H1 (cell line): Measurements from ENCODE around the gene ZC3H18. TPM values are rescaled to one million over a fixed set of nuclear protein-coding genes. Genes with fewer than 3 reads are reported as not detected.

Experiments
- CEBPB ChIP-seq: IDR thresholded peaks from 2 replicates; pipeline ENCODE4 v1.6.1; 2012; ENCODE audit warnings: low read depth, low read length
- CHD7 ChIP-seq: fragments of 300-600 bp; sonication (generic); IDR thresholded peaks from 2 replicates; pipeline ENCODE4 v1.7.1; 2012; ENCODE audit warnings: low read length, moderate library complexity, mild to moderate bottlenecking, inconsistent platforms; ENCODE audit not compliant: insufficient replicate concordance
- JUN ChIP-seq: IDR thresholded peaks from 2 replicates; pipeline ENCODE4 v1.6.1; 2011; ENCODE audit warnings: low read depth, mild to moderate bottlenecking, improper control_type of control experiment, low read length
- NANOG ChIP-seq: IDR thresholded peaks from 2 replicates; pipeline ENCODE4 v1.6.1; 2011; ENCODE audit warnings: low read length, low read depth, mild to moderate bottlenecking, inconsistent platforms; ENCODE audit not compliant: insufficient read depth, poor library complexity, severe bottlenecking
- RAD21 ChIP-seq, 2 experiments: IDR thresholded peaks in 1 of 2; conservative IDR thresholded peaks in 1 of 2; 2 replicates each; pipeline ENCODE4 v1.6.1; 2011; ENCODE audit warnings: low read depth in 2 of 2, low read length in 2 of 2, improper control_type of control experiment in 1 of 2, inconsistent platforms in 1 of 2, mild to moderate bottlenecking in 1 of 2, moderate library complexity in 1 of 2
- RXRA ChIP-seq: IDR thresholded peaks from 2 replicates; pipeline ENCODE4 v1.6.1; 2011; ENCODE audit warnings: low read depth, mild to moderate bottlenecking, low read length, moderate library complexity; ENCODE audit not compliant: insufficient read depth
- polyA plus RNA-seq, 7 experiments: library from polyadenylated mRNA; depleted of rRNA in 3 of 7; stranded (reverse) in 5 of 7; unstranded in 2 of 7; fragments of >200 nt in 5 of 7; fragments of 200-250 nt in 2 of 7; gene quantifications; 1 replicate in 5 of 7; 2 replicates in 1 of 7; 4 replicates in 1 of 7; pipeline versions ENCODE4 v1.2.1 to v1.2.3, GENCODE V29; 2011 to 2013; ENCODE audit warnings: missing spikeins in 2 of 7, mixed read lengths in 2 of 7
- total RNA-seq: library from RNA; stranded (reverse); fragmentation: NEBNext Ultra II Directional; extraction: Animal tissue kit (Norgen Biotek cat#: 25700); gene quantifications from 2 replicates; pipeline ENCODE4 v1.2.1, GENCODE V29; 2021
- TF ChIP-seq, protein P1 (sequence below): IDR thresholded peaks from 2 replicates; pipeline ENCODE4 v1.6.1; 2012; ENCODE audit warnings: low read length, inconsistent platforms

The ZC3H18 gene
- total and polyA plus RNA-seq, 2 of the 8 experiments (the other 6 are each of a cell fraction or from before 2014, with no cell fraction given) = 12.1 to 73.2 TPM

DNA sequence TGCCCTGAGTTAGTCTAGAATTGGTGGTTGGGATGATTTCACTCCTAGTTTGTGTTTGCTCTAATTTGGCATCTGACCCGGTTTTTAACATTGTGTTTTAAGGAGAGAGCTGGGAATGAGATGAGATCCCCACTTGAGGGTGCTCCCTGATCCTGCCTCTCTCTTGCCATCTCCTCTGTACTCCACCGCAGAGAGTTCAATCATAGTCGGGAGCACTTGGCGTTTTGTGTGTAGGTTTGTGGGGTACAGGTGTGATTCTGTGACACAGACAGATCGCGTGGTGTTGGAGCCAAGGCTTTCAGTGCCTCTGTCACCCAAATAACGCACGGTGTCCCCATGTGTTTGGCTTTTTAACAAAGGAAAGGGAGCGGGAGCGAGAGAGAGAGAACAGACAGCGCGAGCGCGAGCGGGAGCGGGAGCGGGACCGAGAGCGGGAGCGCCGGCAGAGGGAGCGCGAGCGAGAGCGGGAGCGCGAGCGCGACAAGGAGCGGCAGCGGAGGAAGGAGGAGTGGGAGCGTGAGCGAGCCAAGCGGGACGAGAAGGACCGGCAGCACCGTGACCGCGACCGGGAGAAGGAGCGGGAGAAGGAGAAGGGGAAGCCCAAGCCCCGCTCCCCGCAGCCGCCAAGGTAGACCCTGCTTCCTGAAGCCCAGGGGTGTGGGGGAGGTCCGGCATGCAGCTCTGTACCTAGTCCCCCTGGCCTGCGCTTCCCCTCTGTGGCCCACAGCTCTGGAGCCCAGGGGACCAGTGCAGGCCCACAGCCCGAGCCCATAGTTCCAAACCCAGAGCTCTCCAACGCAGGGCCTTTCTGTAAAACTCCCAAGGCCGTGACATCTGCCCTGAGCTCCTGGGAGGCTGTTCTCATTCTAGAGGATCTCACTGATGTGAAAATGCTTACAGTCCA, 41.0 kb downstream of the ZC3H18 start (continued):
- TF ChIP-seq CHD7 (no peak), JUN (no peak), NANOG (no peak), CEBPB (no peak), RXRA (no peak), RAD21 (IDR thresholded peaks at IDR 0.05 in 1 of 2, conservative IDR thresholded peaks at IDR 0.05 in 1 of 2; ENCODE audit: low read depth in 2 of 2, low read length in 2 of 2) (no peak; a peak in 1 of 4 replicates)
- TF ChIP-seq, protein P1, sequence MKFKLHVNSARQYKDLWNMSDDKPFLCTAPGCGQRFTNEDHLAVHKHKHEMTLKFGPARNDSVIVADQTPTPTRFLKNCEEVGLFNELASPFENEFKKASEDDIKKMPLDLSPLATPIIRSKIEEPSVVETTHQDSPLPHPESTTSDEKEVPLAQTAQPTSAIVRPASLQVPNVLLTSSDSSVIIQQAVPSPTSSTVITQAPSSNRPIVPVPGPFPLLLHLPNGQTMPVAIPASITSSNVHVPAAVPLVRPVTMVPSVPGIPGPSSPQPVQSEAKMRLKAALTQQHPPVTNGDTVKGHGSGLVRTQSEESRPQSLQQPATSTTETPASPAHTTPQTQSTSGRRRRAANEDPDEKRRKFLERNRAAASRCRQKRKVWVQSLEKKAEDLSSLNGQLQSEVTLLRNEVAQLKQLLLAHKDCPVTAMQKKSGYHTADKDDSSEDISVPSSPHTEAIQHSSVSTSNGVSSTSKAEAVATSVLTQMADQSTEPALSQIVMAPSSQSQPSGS = no peak
